ENCODE measurements around the gene CNTNAP2.

The CNTNAP2 gene

GRCh38 chr7:147805996-147806576 lies 1689.5 kb downstream of the CNTNAP2 start:
- no peaks in the 10 kb centered on the region for H3K79me2 ChIP-seq (ENCODE audit: insufficient read depth, low read length)
- no peaks in the 10 kb centered on the region for H3K27me3 ChIP-seq (ENCODE audit: low read length)
- H3K27ac ChIP-seq (ENCODE audit: low read depth, low read length) = no peak overlapping the region
- H3K4me2 ChIP-seq (ENCODE audit: low read depth, low read length, poor library complexity, severe bottlenecking) = no peak overlapping the region
- H3F3A ChIP-seq (ENCODE audit: insufficient read depth) = no peaks in the 10 kb centered on the region
- no peaks in the 10 kb centered on the region for H3K9me2 ChIP-seq (replicated peaks; ENCODE audit: insufficient read depth, low read length)
- TF ChIP-seq CTCF (IDR thresholded peaks at IDR 0.05; ENCODE audit: insufficient read depth, low read length, poor library complexity, severe bottlenecking) = no peak
- no peak for TF ChIP-seq EZH2phosphoT487 (conservative IDR thresholded peaks at IDR 0.05; ENCODE audit: low read length)
- no peaks in the 10 kb centered on the region for H4K20me1 ChIP-seq (ENCODE audit: low read depth, low read length)
- no peak overlapping the region for H3K4me3 ChIP-seq (ENCODE audit: insufficient read depth, low read length, poor library complexity, severe bottlenecking)
- no peaks in the 10 kb centered on the region for H3K9me3 ChIP-seq (ENCODE audit: insufficient read depth, low read length)
- no peak overlapping the region for H3K9ac ChIP-seq (ENCODE audit: low read length)
- no peak overlapping the region for H2AFZ ChIP-seq (ENCODE audit: low read depth, low read length, severe bottlenecking)
- no peaks in the 10 kb centered on the region for H3K36me3 ChIP-seq (ENCODE audit: low read length)

GRCh38 chr7:147809786-147810185 lies 1693.2 kb downstream of the CNTNAP2 start:
- TF ChIP-seq EZH2phosphoT487 (conservative IDR thresholded peaks at IDR 0.05; ENCODE audit: low read length) (no peak), CTCF (IDR thresholded peaks at IDR 0.05; ENCODE audit: insufficient read depth, low read length, poor library complexity, severe bottlenecking) (no peak)
- H3K9me2 ChIP-seq (replicated peaks; ENCODE audit: insufficient read depth, low read length) = no peaks in the 10 kb centered on the region
- H3K27ac ChIP-seq (ENCODE audit: low read depth, low read length) = no peak overlapping the region
- H3K9ac ChIP-seq (ENCODE audit: low read length) = no peak overlapping the region
- H3K79me2 ChIP-seq (ENCODE audit: insufficient read depth, low read length) = no peaks in the 10 kb centered on the region
- no peak overlapping the region for H2AFZ ChIP-seq (ENCODE audit: low read depth, low read length, severe bottlenecking)
- H3K4me3 ChIP-seq (ENCODE audit: insufficient read depth, low read length, poor library complexity, severe bottlenecking) = no peak overlapping the region
- no peaks in the 10 kb centered on the region for H3F3A ChIP-seq (ENCODE audit: insufficient read depth)
- H3K36me3 ChIP-seq (ENCODE audit: low read length) = no peaks in the 10 kb centered on the region
- H3K9me3 ChIP-seq (ENCODE audit: insufficient read depth, low read length) = no peaks in the 10 kb centered on the region
- H4K20me1 ChIP-seq (ENCODE audit: low read depth, low read length) = no peaks in the 10 kb centered on the region
- H3K4me2 ChIP-seq (ENCODE audit: low read depth, low read length, poor library complexity, severe bottlenecking) = no peak overlapping the region
- H3K27me3 ChIP-seq (ENCODE audit: low read length) = no peaks in the 10 kb centered on the region

- Histone ChIP-seq H3K9me2 (replicated peaks; ENCODE audit: insufficient read depth, low read length) (no peaks in the 10 kb centered on the region), H3K4me2 (ENCODE audit: low read depth, low read length, poor library complexity, severe bottlenecking) (no peak overlapping the region), H4K20me1 (ENCODE audit: low read depth, low read length) (no peaks in the 10 kb centered on the region), H3K9ac (ENCODE audit: low read length) (no peak overlapping the region), H3K27me3 (ENCODE audit: low read length) (no peaks in the 10 kb centered on the region), H3K79me2 (ENCODE audit: insufficient read depth, low read length) (no peaks in the 10 kb centered on the region), H3K4me3 (ENCODE audit: insufficient read depth, low read length, poor library complexity, severe bottlenecking) (no peak overlapping the region), H3F3A (ENCODE audit: insufficient read depth) (no peaks in the 10 kb centered on the region), H2AFZ (ENCODE audit: low read depth, low read length, severe bottlenecking) (no peak overlapping the region), H3K36me3 (ENCODE audit: low read length) (no peaks in the 10 kb centered on the region), H3K9me3 (ENCODE audit: insufficient read depth, low read length) (no peaks in the 10 kb centered on the region), H3K27ac (ENCODE audit: low read depth, low read length) (no peak overlapping the region)
- TF ChIP-seq CTCF (IDR thresholded peaks at IDR 0.05; ENCODE audit: insufficient read depth, low read length, poor library complexity, severe bottlenecking) (no peak), EZH2phosphoT487 (conservative IDR thresholded peaks at IDR 0.05; ENCODE audit: low read length) (no peak)
Observed at GRCh38 chr7:147810269-147810668, 1693.7 kb downstream of the CNTNAP2 start.
